Left colon (tissue), 2 donors: Measurements from ENCODE around the gene MORN1. TPM values are rescaled to one million over a fixed set of nuclear protein-coding genes. Genes with fewer than 3 reads are reported as not detected.
A peak's percentile ranks its signal among the peaks of the same experiment; 100 is the strongest.

Experiments
- ATAC-seq: fragments of 200-7000 bp; cut with Tn5 transposase; one replicate; pipeline ENCODE4 v1.9.1; 2020; ENCODE audit warnings: mild to moderate bottlenecking, moderate library complexity
- DNase-seq, 2 donors: peaks; one replicate each; pipeline ENCODE4 v3.0.0-alpha.2; 2020
- intact Hi-C, 2 donors: fragments of 100-400 bp; cut with DNase I in 1 of 2; cut with micrococcal nuclease in 1 of 2; formaldehyde crosslinking; loops; one replicate each; pipeline versions ENCODE4 v1.11.2 to v1.14.0; 2022; cut with DNase I, micrococcal nuclease
- total RNA-seq, 2 donors: library from RNA; stranded (reverse); fragmentation: NEBNext Ultra II Directional; extraction: Animal tissue kit (Norgen Biotek cat#: 25700); gene quantifications; one replicate each; pipeline ENCODE4 v1.2.1, GENCODE V29; 2021
- donor health status: DM: no; HTN: no; CAD: no.
- donor health status: DM: yes; HTN: yes; CAD: no.

The MORN1 gene
- total RNA-seq, 2 donors from 2014 or later: 11.0 to 15.2 TPM

- intact Hi-C loops: no loop called here
- DNase-seq (no peak), ATAC-seq (no peak)
These were observed 112.7 kb downstream of the MORN1 start for GRCh38 chr1:2278591-2279209.

- no peak for DNase-seq
- peak; percentile 61 for ATAC-seq
- intact Hi-C loops: no loop called here
These were observed 113.4 kb downstream of the MORN1 start for GRCh38 chr1:2277741-2278488.

- DNase-seq (no peak), ATAC-seq (no peak)
- intact Hi-C loops: no loop called here
These were observed 114.4 kb downstream of the MORN1 start for GRCh38 chr1:2276803-2277580.

DNA sequence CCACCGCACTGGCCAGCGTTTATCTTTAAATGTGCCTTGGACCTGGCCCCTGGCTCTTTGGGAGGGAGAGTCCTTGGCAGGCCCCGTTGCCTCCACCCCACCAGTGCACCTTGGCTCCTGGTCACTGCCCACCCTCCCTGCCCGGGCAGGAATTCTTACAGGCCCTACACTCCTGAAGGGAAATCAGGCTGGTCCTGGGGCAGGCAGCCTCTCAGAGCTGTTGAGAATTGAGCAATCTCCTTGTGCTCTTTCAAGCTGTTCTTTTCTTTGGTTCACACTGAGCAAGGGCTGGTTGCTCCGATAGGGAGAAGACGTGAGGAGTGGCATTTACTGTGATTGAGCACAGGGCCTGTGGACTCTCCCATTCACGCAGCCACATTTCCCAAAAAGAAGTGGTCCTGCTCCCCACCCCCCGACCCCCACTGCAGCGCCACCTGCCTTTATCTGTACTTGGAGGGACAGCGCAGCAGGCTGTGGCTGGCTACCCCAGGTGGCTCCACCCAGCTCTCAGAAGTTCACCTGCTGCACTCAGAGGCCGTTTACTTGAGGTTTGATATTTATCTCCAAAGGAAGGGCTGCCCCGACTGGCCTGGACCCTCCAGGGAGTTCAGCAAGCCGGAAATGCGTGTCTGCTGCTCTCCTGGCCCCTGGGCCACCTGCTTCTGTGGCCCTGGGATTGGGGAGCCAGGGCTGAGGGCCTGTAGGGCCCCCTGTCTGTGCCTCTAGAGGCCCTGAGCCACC lies 115.4 kb downstream of the MORN1 start:
- intact Hi-C loops: no loop called here
- DNase-seq: no peak
- peak; percentile 56 for ATAC-seq

- ATAC-seq: no peak
- intact Hi-C loops: no loop called here
- no peak for DNase-seq
These were observed 116.4 kb downstream of the MORN1 start for GRCh38 chr1:2274929-2275475.

DNA sequence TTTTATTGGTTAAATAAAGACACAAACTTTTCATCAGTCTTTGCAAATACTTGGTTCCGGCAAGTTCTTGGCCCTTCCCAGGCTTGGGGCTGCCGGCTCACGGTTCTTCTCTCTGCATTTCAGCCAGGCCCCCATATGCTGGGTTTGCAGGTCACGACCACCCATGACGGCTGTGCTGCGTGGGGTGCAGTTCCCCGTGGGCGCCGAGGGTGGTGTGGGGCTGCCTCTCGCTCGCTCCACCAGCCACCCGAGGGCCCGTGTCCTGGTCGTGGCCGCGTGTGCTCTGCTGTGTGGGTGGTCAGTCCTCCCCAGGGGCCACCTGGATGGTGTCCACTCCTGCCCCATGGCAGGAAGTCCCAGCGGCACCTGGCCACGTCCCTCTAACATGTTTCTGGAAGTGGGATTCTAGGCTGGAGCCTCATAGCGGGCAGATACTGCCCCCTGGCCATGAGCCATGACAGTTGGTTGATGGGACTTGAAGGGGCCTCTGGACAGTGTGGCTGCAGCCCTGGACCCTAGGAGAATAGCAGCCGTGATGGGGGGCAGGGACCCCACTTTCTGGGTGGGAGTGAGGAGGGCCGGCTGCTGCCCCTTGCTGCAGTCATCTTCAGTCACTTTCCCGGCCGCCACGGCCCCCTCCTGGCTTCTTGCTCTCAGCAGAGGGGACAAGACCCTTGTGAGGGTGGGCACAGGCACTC lies 117.0 kb downstream of the MORN1 start:
- ATAC-seq (no peak), DNase-seq (no peak)
- intact Hi-C loops: no loop called here

GRCh38 chr1:2273401-2274090 lies 117.8 kb downstream of the MORN1 start:
- intact Hi-C loops: no loop called here
- ATAC-seq: no peak
- no peak for DNase-seq

DNA sequence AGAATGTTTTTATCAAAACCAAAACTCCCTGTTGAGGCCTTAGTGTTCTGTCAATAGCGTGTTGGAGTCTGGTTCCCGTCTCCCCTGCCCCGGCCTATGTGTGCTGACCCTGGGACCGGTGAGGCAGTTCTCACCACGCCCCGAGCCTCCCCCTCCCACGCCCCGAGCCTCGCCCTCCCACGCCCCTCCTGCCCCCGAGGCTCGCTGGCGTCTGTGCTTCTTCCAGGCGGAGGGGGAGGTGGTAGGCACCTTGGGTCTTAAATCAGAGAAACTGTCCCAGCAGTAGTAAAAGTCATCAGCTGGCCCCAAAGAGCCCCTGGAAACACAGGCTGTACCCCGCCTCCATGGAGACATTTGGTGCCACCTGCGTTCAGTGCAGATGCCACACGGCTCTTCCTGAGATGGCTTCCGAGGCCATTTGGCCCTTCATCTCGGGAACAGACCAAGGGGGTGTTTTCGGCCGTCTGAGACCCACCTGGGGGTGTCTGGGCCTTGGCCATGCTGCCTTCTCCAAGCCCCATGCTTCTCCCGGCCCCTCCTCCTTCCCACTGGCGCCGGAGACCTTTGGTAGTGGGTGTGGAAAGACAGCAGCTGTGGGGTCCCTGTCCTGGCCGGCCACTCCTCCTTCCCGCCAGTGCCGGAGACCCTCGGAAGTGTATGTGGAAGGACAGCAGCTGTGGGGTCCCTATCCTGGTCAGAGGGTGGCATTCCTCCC lies 118.5 kb downstream of the MORN1 start:
- peak; percentile 39 for ATAC-seq
- intact Hi-C loops: no loop called here
- no peak for DNase-seq

- DNase-seq: no peak
These were observed 119.3 kb downstream of the MORN1 start for GRCh38 chr1:2271841-2272655.

More at GRCh38 chr1:2271841-2272655, 119.3 kb downstream of the MORN1 start:
- intact Hi-C loops: no loop called here
- peak; percentile 38 for ATAC-seq

Other genes starting within 250 kb of the MORN1 start
- 10 to 100 TPM; 28.5 to 32.6 TPM for gene FAAP20, start 196.8 kb downstream of the MORN1 start, total RNA-seq
- gene SKI, start 163.2 kb downstream of the MORN1 start, total RNA-seq: 10 to 100 TPM; 30.2 to 35.5 TPM
- gene RER1, start 287 bp upstream of the MORN1 start, total RNA-seq: 100 to 1,000 TPM; 191 to 221 TPM
- 10 to 100 TPM; 17.8 to 19.9 TPM for gene PEX10, start 21.0 kb upstream of the MORN1 start, total RNA-seq
- 1 to 10 TPM; 3.6 to 4.6 TPM for gene PLCH2, start 84.7 kb upstream of the MORN1 start, total RNA-seq
- gene PANK4, start 135.0 kb upstream of the MORN1 start, total RNA-seq: 10 to 100 TPM; 29.4 to 32.6 TPM
- gene HES5, start 138.7 kb upstream of the MORN1 start, total RNA-seq: 1 to 10 TPM; 2.7 to 6.2 TPM
- gene TNFRSF14, start 164.8 kb upstream of the MORN1 start, total RNA-seq: 100 to 1,000 TPM; 142 to 178 TPM
- gene PRXL2B, start 195.2 kb upstream of the MORN1 start, total RNA-seq: 10 to 100 TPM; 73.9 to 86.3 TPM
- 10 to 100 TPM in 1 of 2 donors, 1 to 10 TPM in 1; 7.8 to 11.5 TPM for gene MMEL1, start 241.5 kb upstream of the MORN1 start, total RNA-seq